HEK293 (cell line): Measurements from ENCODE around the gene PPP4R1.

Experiments used
- CTCF ChIA-PET: fragments of 350-600 bp; formaldehyde crosslinking; extraction: SDS; loops from one replicate; lab custom pipeline; 2021; ENCODE audit warnings: antibody characterized with exemption; lab: Yijun Ruan, JAX
- POLR2A ChIA-PET: fragments of 300-600 bp; formaldehyde crosslinking; extraction: SDS; loops from one replicate; lab custom pipeline; 2020; ENCODE audit warnings: antibody characterized with exemption, inconsistent platforms; lab: Yijun Ruan, JAX
- H3K27ac ChIP-seq: fragments of 200-500 bp; sonication (Bioruptor generic); 2 replicates; pipeline ENCODE4 v1.5.1; 2014; ENCODE audit warnings: low read depth, low read length, control low read depth, inconsistent platforms; ENCODE audit errors: extremely low read depth
- H3K36me3 ChIP-seq, 2 experiments: fragments of 200-500 bp in 1 of 2; sonication (Bioruptor generic) in 1 of 2; 1 replicate in 1 of 2; 2 replicates in 1 of 2; pipeline ENCODE4 v1.5.1; 2014 to 2017; ENCODE audit warnings: inconsistent platforms in 2 of 2, low read length in 2 of 2; ENCODE audit not compliant: control insufficient read depth in 2 of 2, insufficient read depth in 1 of 2
- H3K4me1 ChIP-seq: fragments of 200-500 bp; sonication (Bioruptor generic); 2 replicates; pipeline ENCODE4 v1.5.1; 2014; ENCODE audit warnings: mild to moderate bottlenecking, low read length, inconsistent platforms; ENCODE audit not compliant: control insufficient read depth, insufficient read depth
- H3K4me3 ChIP-seq: 2 replicates; pipeline ENCODE4 v1.5.1; 2011; ENCODE audit warnings: low read depth, mild to moderate bottlenecking, control low read depth, low read length, moderate library complexity
- H3K9me3 ChIP-seq: fragments of 200-500 bp; sonication (Bioruptor generic); 2 replicates; pipeline ENCODE4 v1.5.1; 2014; ENCODE audit warnings: low read depth, low read length, inconsistent platforms; ENCODE audit not compliant: control insufficient read depth, insufficient read depth
- EGR2 ChIP-seq: fragments of 450-650 bp; formaldehyde crosslinking; IDR thresholded peaks from 2 replicates; pipeline ENCODE4 v1.5.1; 2016; ENCODE audit warnings: low read depth, missing biosample characterization, missing genetic modification characterization
- HOXD13 ChIP-seq: sonication (generic); formaldehyde crosslinking; IDR thresholded peaks from 2 replicates; pipeline ENCODE4 v1.8.0; 2022; ENCODE audit warnings: missing genetic modification reagents, borderline replicate concordance
- MYNN ChIP-seq: fragments of 450-650 bp; formaldehyde crosslinking; IDR thresholded peaks from 2 replicates; pipeline ENCODE4 v1.5.1; 2016; ENCODE audit warnings: missing biosample characterization, missing genetic modification characterization, borderline replicate concordance
- PBX3 ChIP-seq: sonication (generic); formaldehyde crosslinking; IDR thresholded peaks from 2 replicates; pipeline ENCODE4 v1.8.1; 2022; ENCODE audit warnings: mild to moderate bottlenecking, moderate library complexity, missing genetic modification reagents
- PRDM2 ChIP-seq: fragments of 450-650 bp; formaldehyde crosslinking; IDR thresholded peaks from 2 replicates; pipeline ENCODE4 v1.5.1; 2016; ENCODE audit warnings: missing biosample characterization, missing genetic modification characterization, borderline replicate concordance
- TSHZ1 ChIP-seq: fragments of 450-650 bp; formaldehyde crosslinking; IDR thresholded peaks from 2 replicates; pipeline ENCODE4 v1.5.1; 2016; ENCODE audit warnings: missing biosample characterization, missing genetic modification characterization, borderline replicate concordance
- ZEB2 ChIP-seq: fragments of 450-650 bp; formaldehyde crosslinking; IDR thresholded peaks from 2 replicates; pipeline ENCODE4 v1.5.1; 2016; ENCODE audit warnings: missing biosample characterization, missing genetic modification characterization
- ZNF10 ChIP-seq: fragments of 450-650 bp; formaldehyde crosslinking; IDR thresholded peaks from 2 replicates; pipeline ENCODE4 v1.5.1; 2017; ENCODE audit warnings: missing biosample characterization, missing genetic modification characterization
- ZNF214 ChIP-seq: fragments of 450-650 bp; formaldehyde crosslinking; IDR thresholded peaks from 2 replicates; pipeline ENCODE4 v1.5.1; 2017; ENCODE audit warnings: missing biosample characterization, mild to moderate bottlenecking, missing genetic modification characterization, borderline replicate concordance
- ZNF221 ChIP-seq: fragments of 450-650 bp; formaldehyde crosslinking; IDR thresholded peaks from 2 replicates; pipeline ENCODE4 v1.5.1; 2017; ENCODE audit warnings: missing biosample characterization, missing genetic modification characterization, borderline replicate concordance
- ZNF223 ChIP-seq: fragments of 450-650 bp; formaldehyde crosslinking; IDR thresholded peaks from 2 replicates; pipeline ENCODE4 v1.5.1; 2016; ENCODE audit warnings: missing biosample characterization, missing genetic modification characterization
- ZNF23 ChIP-seq: fragments of 450-650 bp; formaldehyde crosslinking; IDR thresholded peaks from 2 replicates; pipeline ENCODE4 v1.5.1; 2016; ENCODE audit warnings: missing biosample characterization, missing genetic modification characterization, borderline replicate concordance
- ZNF292 ChIP-seq: fragments of 450-650 bp; formaldehyde crosslinking; IDR thresholded peaks from 2 replicates; pipeline ENCODE4 v1.5.1; 2016; ENCODE audit warnings: low read depth, missing biosample characterization, missing genetic modification characterization, borderline replicate concordance
- ZNF335 ChIP-seq: fragments of 450-650 bp; formaldehyde crosslinking; conservative IDR thresholded peaks from 2 replicates; pipeline ENCODE4 v1.5.1; 2016; ENCODE audit warnings: missing biosample characterization, missing genetic modification characterization
- ZNF660 ChIP-seq: fragments of 450-650 bp; IDR thresholded peaks from 2 replicates; pipeline ENCODE4 v1.5.1; 2018; ENCODE audit warnings: missing biosample characterization, mild to moderate bottlenecking, missing genetic modification characterization
- ZNF701 ChIP-seq: fragments of 450-650 bp; formaldehyde crosslinking; IDR thresholded peaks from 2 replicates; pipeline ENCODE4 v1.5.1; 2016; ENCODE audit warnings: missing biosample characterization, missing genetic modification characterization
- ZNF707 ChIP-seq: fragments of 450-650 bp; formaldehyde crosslinking; IDR thresholded peaks from 2 replicates; pipeline ENCODE4 v1.5.1; 2016; ENCODE audit warnings: missing biosample characterization, missing genetic modification characterization
- ZNF776 ChIP-seq: fragments of 450-650 bp; formaldehyde crosslinking; IDR thresholded peaks from 2 replicates; pipeline ENCODE4 v1.5.0; 2017; ENCODE audit warnings: missing biosample characterization, missing genetic modification characterization, borderline replicate concordance
- TF ChIP-seq, protein P1 (sequence below): fragments of 450-650 bp; formaldehyde crosslinking; IDR thresholded peaks from 2 replicates; pipeline ENCODE4 v1.5.1; 2016; ENCODE audit warnings: missing biosample characterization, missing genetic modification characterization
- TF ChIP-seq, protein P2 (sequence below): fragments of 450-650 bp; formaldehyde crosslinking; IDR thresholded peaks from 2 replicates; pipeline ENCODE4 v1.5.1; 2016; ENCODE audit warnings: missing biosample characterization, missing genetic modification characterization
- TF ChIP-seq, protein P3 (sequence below): IDR thresholded peaks from 2 replicates; pipeline ENCODE4 v1.6.1; 2011; ENCODE audit warnings: mild to moderate bottlenecking, low read depth, low read length, borderline replicate concordance

PPP4R1 gene

DNA sequence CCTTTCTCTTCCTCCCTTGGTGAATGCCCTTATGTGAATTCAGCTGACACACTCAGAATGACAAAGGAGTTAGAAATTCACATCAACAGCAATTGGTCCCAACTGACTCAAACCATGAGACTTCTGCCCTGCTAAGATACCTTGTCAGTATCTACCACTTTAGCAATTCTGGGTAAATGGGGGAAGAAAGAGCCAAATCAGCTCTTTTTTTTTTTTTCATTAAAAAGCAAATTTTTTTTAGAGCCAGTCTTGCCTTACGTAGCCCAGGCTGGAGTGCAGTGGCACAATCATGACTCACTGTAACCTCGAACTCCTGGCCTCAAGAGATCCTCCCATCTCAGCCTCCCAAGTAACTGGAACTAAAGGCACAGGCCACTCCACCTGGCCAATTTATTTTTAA lies 1.7 kb upstream of the PPP4R1 start (continued):
- TF ChIP-seq MYNN (tag by site-specific recombination) (no peak), ZNF214 (tag by site-specific recombination) (no peak)

DNA sequence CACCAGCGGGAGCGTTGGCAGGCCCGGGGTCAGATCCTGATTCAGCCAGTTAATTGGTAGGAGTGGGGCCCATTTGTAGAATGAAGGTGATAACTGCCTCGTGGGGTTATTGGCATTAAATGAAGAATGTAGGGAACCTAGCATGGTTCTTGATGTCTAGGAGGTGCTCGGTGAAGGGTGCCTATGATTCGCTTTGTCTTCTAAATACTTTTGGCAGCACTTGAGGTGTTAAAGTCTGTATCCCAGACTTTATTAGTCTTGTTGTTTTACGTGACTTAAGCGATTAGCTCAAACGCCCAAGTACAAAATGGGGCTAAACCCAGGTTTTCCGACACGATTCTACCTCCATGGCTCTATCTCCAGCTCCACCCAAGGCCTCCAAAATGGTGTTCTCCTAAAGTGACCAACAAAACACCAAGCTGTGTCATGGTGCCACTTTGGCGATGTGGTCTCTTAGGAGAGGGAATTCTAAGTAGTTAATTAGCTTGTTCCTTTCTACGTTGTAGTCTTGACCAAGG lies 980 bp upstream of the PPP4R1 start:
- peaks cover 9% of the 10 kb centered on the region; the same call in 1 of the 2 replicates for H3K4me1 ChIP-seq
- H3K27ac ChIP-seq = peak overlapping the region; percentile 91
- POLR2A ChIA-PET = interaction anchor here (0.7 to 1.3 kb wide), 3 partner anchors 11 to 85 kb away, joined by 4 to 8 read pairs (median 7); no protein-coding TSS in a partner anchor
- peak overlapping the region; percentile 72 for H3K4me3 ChIP-seq
- CTCF ChIA-PET = interaction anchor here (1.6 kb wide), 1 partner anchor 40 kb away, joined by 6 read pairs; no protein-coding TSS in a partner anchor
- H3K9me3 ChIP-seq = no peaks in the 10 kb centered on the region
- H3K36me3 ChIP-seq = peaks cover 4 to 15% of the 10 kb centered on the region in 2 experiments
- TF ChIP-seq ZNF776 (no peak), PRDM2 (tag by site-specific recombination) (no peak), TSHZ1 (tag by site-specific recombination) (no peak), ZNF221 (no peak), ZNF707 (tag by site-specific recombination) (no peak), PBX3 (CRISPR knock-in tag) (no peak), HOXD13 (CRISPR knock-in tag) (no peak), ZNF660 (no peak), ZNF335 (peak; percentile 40; the same call in 1 of the 2 replicates), ZNF701 (tag by site-specific recombination) (no peak), ZNF223 (no peak), ZNF10 (tag by site-specific recombination) (no peak), ZEB2 (tag by site-specific recombination) (no peak), ZNF292 (tag by site-specific recombination) (no peak), ZNF23 (tag by site-specific recombination) (no peak), EGR2 (no peak)
- TF ChIP-seq, protein P1, sequence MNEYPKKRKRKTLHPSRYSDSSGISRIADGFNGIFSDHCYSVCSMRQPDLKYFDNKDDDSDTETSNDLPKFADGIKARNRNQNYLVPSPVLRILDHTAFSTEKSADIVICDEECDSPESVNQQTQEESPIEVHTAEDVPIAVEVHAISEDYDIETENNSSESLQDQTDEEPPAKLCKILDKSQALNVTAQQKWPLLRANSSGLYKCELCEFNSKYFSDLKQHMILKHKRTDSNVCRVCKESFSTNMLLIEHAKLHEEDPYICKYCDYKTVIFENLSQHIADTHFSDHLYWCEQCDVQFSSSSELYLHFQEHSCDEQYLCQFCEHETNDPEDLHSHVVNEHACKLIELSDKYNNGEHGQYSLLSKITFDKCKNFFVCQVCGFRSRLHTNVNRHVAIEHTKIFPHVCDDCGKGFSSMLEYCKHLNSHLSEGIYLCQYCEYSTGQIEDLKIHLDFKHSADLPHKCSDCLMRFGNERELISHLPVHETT (tag by site-specific recombination) = no peak
- TF ChIP-seq, protein P2, sequence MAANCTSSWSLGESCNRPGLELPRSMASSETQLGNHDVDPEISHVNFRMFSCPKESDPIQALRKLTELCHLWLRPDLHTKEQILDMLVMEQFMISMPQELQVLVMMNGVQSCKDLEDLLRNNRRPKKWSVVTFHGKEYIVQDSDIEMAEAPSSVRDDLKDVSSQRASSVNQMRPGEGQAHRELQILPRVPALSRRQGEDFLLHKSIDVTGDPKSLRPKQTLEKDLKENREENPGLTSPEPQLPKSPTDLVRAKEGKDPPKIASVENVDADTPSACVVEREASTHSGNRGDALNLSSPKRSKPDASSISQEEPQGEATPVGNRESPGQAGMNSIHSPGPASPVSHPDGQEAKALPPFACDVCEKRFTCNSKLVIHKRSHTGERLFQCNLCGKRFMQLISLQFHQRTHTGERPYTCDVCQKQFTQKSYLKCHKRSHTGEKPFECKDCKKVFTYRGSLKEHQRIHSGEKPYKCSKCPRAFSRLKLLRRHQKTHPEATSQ (tag by site-specific recombination) = no peak
- TF ChIP-seq, protein P3, sequence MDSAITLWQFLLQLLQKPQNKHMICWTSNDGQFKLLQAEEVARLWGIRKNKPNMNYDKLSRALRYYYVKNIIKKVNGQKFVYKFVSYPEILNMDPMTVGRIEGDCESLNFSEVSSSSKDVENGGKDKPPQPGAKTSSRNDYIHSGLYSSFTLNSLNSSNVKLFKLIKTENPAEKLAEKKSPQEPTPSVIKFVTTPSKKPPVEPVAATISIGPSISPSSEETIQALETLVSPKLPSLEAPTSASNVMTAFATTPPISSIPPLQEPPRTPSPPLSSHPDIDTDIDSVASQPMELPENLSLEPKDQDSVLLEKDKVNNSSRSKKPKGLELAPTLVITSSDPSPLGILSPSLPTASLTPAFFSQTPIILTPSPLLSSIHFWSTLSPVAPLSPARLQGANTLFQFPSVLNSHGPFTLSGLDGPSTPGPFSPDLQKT = no peak
